ENCODE data around the gene GGA1.
"Not testable (repeated sequence)": the region's sequence is repeated elsewhere in the genome, so short reads cannot be mapped to it uniquely, and the experiment has no call there.

GGA1 gene

DNA sequence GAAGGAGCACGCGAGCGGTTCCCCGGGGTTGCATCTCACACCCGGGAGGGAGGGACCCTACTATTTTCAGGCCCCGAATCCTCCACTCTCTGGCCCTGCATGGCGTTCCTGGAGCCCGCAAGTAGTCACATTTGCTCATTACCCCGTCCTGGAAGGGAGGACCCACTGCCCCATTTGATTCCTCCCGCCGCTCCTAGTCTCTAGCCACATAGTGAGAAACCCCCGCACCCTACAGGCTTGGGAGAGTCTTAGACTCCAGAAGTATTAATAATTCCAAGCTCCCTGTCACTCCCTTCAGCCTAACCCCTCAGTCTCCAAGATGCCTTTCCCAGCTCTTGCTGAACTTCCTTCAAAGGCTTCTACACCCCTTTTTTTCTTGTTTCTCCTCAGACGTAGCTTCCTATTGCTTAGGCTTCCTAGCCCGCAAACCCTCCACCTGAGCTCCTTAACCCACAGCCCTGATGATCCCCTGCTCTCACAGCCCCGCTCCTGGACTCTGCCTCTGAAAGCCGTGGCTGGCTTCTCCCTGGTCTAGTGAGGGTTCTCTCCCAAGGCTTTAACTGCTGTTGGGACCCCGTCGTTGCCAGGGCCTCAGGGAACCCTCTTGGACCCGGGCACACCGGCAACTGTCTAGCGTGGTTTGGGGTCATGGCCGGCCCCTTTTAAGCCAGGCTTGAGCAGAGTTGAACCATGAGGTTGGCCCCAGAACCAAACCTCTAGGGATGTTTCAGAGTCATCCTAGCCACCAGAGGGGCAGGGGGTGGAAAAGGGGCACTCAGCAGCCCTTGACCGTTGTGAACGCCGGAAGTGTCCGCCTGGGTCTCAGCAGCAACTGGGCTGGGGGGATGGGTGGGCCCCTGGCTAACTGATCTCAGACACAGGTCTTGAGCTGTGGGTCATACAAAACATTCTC is 862 bp downstream of the GGA1 start:
- no peak for DNase-seq (ENCODE audit: low read depth, low spot score)

GRCh38 chr22:37610153-37610475 is 1.5 kb downstream of the GGA1 start:
- DNase-seq (ENCODE audit: low read depth, low spot score): not testable (repeated sequence)

DNA sequence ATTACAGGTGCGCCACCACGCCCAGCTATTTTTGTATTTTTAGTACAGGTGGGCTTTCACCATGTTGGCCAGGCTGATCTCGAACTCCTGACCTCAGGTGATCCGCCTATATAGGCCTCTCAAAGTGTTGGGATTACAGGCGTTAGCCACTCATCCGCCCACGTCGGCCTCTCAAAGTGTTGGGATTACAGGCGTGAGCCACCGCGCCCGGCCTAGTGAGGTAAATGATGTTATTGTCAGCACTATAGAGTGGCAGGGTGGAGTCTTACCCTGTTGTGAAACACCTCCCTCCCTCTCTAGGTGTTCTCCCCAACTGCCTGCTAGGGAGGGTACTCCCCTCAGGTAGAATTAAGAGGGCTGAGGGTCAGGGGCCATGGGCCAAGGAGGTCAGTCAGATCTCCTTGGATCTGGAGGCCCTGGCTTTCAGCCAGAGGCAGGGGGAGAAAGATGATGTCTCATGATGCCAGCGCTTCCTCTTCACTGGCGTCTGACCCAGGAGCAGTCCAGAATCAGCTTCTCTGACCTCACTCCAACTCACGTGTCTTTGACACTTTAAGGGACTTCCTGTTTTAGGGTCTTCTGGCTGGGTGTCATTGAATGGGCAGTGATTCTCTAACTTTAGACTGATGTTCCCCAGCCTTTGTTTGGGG is 2.0 kb downstream of the GGA1 start:
- DNase-seq (ENCODE audit: low read depth, low spot score): no peak

DNA sequence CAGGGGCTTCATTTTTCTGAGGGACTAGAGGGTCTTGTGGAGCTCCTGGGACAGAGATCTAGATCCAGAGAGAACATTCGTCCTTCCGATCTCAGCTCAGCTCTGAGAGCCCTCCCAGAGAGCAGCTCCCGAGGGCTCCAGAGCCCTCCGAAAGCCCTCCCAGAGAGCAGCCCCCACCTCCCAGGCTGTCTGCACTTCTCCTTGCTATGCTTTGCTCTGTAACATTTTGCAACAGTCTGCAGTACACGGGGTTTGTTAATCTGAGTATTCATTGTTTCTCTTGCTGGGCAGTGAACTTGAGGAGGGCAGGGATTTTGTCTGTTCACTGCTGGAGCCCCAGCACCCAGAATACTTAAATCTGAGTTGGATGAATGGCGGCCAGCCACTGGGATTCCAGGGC is 2.6 kb downstream of the GGA1 start:
- no peak for DNase-seq (ENCODE audit: low read depth, low spot score)

- DNase-seq (ENCODE audit: low read depth, low spot score): no peak
These were observed 7.8 kb downstream of the GGA1 start for GRCh38 chr22:37616201-37617083.

- no peak for DNase-seq (ENCODE audit: low read depth, low spot score)
These were observed 8.8 kb downstream of the GGA1 start for GRCh38 chr22:37617431-37617830.

- no peak for DNase-seq (ENCODE audit: low read depth, low spot score)
These were observed 9.5 kb downstream of the GGA1 start for GRCh38 chr22:37618072-37618656.

DNA sequence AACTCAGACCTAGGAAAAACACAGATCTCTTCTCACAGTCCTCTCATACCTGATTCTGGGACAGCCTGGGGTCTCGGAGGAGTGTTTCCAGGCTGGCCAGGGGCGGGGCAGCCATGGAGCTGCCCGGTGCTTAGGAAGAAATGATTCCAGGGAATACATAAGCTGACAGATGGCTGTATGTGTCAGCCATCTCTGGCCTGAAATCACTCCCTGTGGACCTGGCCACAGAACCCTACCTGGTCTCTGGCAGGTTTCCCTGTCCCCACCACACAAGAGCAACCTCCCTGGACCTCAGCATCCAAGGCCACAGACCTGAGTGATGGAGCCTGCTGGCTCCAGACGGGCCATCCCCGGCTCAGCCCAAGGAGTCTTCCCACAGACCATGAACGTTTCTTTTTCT is 10.0 kb downstream of the GGA1 start:
- DNase-seq (ENCODE audit: low read depth, low spot score): no peak

DNA sequence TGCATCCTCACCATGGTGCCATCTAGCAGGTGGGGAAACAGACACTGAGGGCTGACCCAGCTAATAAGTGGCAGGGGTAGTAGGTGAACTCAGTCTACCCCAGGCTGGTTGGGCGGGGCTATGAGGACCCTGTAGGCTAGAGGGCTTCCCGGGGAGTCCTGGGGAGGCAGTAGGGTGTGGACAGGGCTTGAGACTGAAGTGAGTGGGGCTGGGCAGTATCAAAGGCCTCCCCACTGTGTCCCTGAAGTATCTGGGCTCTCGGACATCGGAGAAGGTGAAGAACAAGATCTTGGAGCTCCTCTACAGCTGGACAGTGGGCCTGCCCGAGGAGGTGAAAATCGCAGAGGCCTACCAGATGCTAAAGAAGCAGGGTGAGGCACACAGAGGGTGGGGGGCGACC is 11.4 kb downstream of the GGA1 start:
- DNase-seq (ENCODE audit: low read depth, low spot score): no peak

- no peak for DNase-seq (ENCODE audit: low read depth, low spot score)
These were observed 12.8 kb downstream of the GGA1 start for GRCh38 chr22:37621352-37621860.

DNA sequence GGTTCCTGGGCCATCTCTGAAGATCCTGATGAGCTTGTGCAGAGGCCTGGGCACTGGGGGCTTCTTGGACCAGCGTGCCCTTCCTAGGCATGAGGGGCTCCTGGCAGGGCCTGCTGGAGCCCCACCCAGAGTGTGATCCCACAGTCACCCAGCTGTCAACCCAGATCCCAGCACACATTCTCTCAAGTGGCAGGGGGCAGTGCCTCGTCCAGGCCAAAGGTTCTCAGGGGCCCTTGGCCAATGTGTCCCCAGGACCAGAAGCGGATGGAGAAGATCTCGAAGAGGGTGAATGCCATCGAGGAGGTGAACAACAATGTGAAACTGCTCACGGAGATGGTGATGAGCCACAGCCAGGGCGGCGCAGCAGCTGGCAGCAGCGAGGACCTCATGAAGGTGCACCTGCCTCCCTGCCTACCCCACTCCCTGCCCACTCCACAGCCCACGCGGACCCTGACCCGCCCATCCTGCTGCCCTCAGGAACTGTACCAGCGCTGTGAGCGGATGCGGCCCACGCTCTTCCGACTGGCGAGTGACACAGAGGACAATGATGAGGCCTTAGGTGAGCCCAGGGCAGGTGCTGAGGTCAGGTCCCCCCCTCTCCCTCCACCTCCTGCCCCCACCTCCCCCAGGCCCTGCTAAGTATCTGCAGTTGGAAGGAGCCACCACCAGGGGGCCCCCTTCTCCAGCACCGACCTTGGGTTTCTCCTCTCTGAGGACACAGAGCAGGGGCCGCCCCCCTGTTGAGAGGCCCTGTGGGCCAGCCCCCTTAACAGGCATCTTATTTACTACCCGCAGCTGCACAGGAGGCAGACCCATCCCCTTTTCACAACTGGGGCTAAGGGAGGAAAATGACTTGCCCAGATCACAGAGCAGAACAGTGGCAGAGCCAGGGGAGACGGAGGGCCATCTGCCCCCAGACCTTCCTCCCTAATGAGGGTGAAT is 14.7 kb downstream of the GGA1 start:
- no peak for DNase-seq (ENCODE audit: low read depth, low spot score)

- DNase-seq (ENCODE audit: low read depth, low spot score): no peak
These were observed 15.4 kb downstream of the GGA1 start for GRCh38 chr22:37624017-37624365.

GRCh38 chr22:37624876-37625275 is 16.2 kb downstream of the GGA1 start:
- no peak for DNase-seq (ENCODE audit: low read depth, low spot score)

DNA sequence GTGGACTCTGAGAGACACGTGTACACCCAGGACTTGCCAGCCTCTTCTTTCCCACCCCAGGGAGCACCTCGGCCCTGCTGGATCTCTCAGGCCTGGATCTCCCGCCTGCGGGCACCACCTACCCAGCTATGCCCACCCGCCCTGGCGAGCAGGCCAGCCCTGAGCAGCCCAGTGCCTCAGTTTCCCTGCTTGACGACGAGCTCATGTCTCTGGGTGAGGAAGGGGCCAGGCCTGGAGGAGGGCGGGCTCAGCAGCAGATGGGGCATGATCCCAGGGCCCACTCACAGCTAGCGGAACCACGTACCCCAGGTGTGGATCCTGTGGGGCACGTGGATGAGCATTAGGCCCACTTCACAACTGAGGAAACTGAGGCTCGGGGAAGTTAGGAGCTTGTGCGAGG is 17.1 kb downstream of the GGA1 start:
- DNase-seq (ENCODE audit: low read depth, low spot score): no peak

GRCh38 chr22:37626144-37626543 is 17.5 kb downstream of the GGA1 start:
- no peak for DNase-seq (ENCODE audit: low read depth, low spot score)

- no peak for DNase-seq (ENCODE audit: low read depth, low spot score)
These were observed 18.0 kb downstream of the GGA1 start for GRCh38 chr22:37626556-37627075.

GRCh38 chr22:37627121-37627520 is 18.5 kb downstream of the GGA1 start:
- no peak for DNase-seq (ENCODE audit: low read depth, low spot score)

GRCh38 chr22:37627545-37627944 is 18.9 kb downstream of the GGA1 start:
- no peak for DNase-seq (ENCODE audit: low read depth, low spot score)

DNA sequence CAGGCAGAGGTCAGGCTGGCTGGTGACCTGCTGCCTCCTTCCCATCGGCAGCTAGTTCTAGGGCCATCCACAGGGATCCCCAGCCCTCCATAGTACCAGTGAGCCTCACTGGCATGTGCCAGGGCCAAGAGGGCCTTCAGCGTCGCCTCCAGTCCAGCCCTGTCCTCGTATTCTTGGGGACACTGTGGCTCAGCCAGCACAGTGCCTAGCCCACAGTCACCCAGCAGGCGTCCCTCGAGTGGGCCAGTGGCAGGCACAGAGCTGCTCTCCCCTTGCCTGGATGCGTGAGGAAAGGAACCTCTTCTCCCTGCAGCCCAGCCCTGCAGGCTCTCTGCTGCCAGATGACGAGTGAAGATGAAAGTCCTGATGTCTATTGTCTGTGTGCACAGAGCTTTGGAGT is 20.2 kb downstream of the GGA1 start:
- DNase-seq (ENCODE audit: low read depth, low spot score): no peak

DNA sequence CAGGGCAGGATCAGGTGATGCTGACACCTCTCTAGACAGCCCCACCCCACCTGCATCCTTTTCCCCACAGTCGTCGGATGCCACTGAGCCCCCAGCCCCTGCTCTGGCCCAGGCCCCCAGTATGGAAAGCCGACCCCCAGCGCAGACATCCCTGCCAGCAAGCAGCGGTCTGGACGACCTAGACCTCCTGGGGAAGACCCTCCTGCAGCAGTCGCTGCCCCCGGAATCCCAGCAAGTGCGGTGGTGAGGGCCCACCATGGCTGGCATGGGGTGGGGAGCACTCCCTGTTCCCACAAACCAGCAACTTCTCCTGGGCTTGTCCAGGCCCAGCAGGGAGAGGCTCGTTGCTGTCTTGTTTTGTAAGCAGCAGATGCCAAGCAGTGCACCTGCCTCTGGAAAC is 21.3 kb downstream of the GGA1 start:
- DNase-seq (ENCODE audit: low read depth, low spot score): no peak
